ENCODE results near the gene LBHD1. TPM values are rescaled to one million over a fixed set of nuclear protein-coding genes. Genes with fewer than 3 reads are reported as not detected.
"Not testable (repeated sequence)": the region's sequence is repeated elsewhere in the genome, so short reads cannot be mapped to it uniquely, and the experiment has no call there.

The LBHD1 gene
- total and polyA plus RNA-seq, 3 donors from 2014 or later: 8.2 to 11.6 (median 11.1) TPM

- H3K36me3 ChIP-seq (ENCODE audit: low read depth, missing control alignments): no peaks in the 10 kb centered on the region
- 93 to 95% methylated on average over 11 of the region's 11 CpGs for WGBS, 2 donors
- no peak for DNase-seq
Measured at GRCh38 chr11:62702246-62702645, 30.2 kb upstream of the LBHD1 start.

GRCh38 chr11:62694455-62695167 is 22.5 kb upstream of the LBHD1 start:
- Histone ChIP-seq H3K27ac (no peak overlapping the region), H3K9me3 (no peaks in the 10 kb centered on the region), H3K36me3 (ENCODE audit: low read depth, missing control alignments) (no peaks in the 10 kb centered on the region), H3K27me3 (no peaks in the 10 kb centered on the region), H3K4me1 (peaks cover 9% of the 10 kb centered on the region), H3K4me3 (no peak overlapping the region)
- TF ChIP-seq POLR2A (IDR thresholded peaks at IDR 0.05): no peak
- TF ChIP-seq CTCF (IDR thresholded peaks at IDR 0.05): peak; percentile 47 to 82 (median 48)
- peak; percentile 90 for DNase-seq
- WGBS, 2 donors: 59% methylated on average over 14 of the region's 14 CpGs
- intact Hi-C loops (cut with DNase I; ENCODE audit: low total_unique reads): no loop called here

More at GRCh38 chr11:62702246-62702645, 30.2 kb upstream of the LBHD1 start:
- peaks cover 17% of the 10 kb centered on the region for H3K4me1 ChIP-seq
- no peaks in the 10 kb centered on the region for H3K9me3 ChIP-seq
- TF ChIP-seq POLR2A (IDR thresholded peaks at IDR 0.05): no peak
- TF ChIP-seq CTCF (IDR thresholded peaks at IDR 0.05): no peak
- H3K4me3 ChIP-seq: no peak overlapping the region
- no peak overlapping the region for H3K27ac ChIP-seq
- no peaks in the 10 kb centered on the region for H3K27me3 ChIP-seq
- intact Hi-C loops (cut with DNase I; ENCODE audit: low total_unique reads): no loop called here

- H3K9me3 ChIP-seq; H3K27me3 ChIP-seq; H3K4me3 ChIP-seq; H3K27ac ChIP-seq; DNase-seq; H3K36me3 ChIP-seq (ENCODE audit: low read depth, missing control alignments); intact Hi-C loops (cut with DNase I; ENCODE audit: low total_unique reads): not testable (repeated sequence)
- 72 to 78% methylated on average over 4 of the region's 4 CpGs for WGBS, 2 donors
- peaks cover 14% of the 10 kb centered on the region for H3K4me1 ChIP-seq
Measured at GRCh38 chr11:62693624-62694023, 21.6 kb upstream of the LBHD1 start.

GRCh38 chr11:62689421-62690183 is 17.5 kb upstream of the LBHD1 start, which contains the start of gene LRRN4CL:
Gene LRRN4CL (minus strand): TSS chr11:62689530. CDS start chr11:62688508, 1,022 bp downstream.
- Histone ChIP-seq H3K4me3 (peak within 1 kb of the TSS; percentile 17 to 34), H3K9me3 (no peaks in the 10 kb centered on the region), H3K36me3 (ENCODE audit: low read depth, missing control alignments) (no peaks in the 10 kb centered on the region), H3K4me1 (peaks cover 19% of the 10 kb centered on the region), H3K27ac (peak within 1 kb of the TSS; percentile 44 to 63), H3K27me3 (no peaks in the 10 kb centered on the region)
- WGBS, 2 donors: 35 to 45% methylated on average over 11 of the region's 11 CpGs
- intact Hi-C loops (cut with DNase I; ENCODE audit: low total_unique reads): no loop called here
- peak; percentile 75 for DNase-seq
- no peak for TF ChIP-seq POLR2A (IDR thresholded peaks at IDR 0.05)
- TF ChIP-seq CTCF (IDR thresholded peaks at IDR 0.05): no peak

GRCh38 chr11:62688491-62688890 is 16.4 kb upstream of the LBHD1 start:
- 25 to 28% methylated on average over 1 of the region's 1 CpG for WGBS, 2 donors
- no peaks in the 10 kb centered on the region for H3K27me3 ChIP-seq
- H3K9me3 ChIP-seq: no peaks in the 10 kb centered on the region
- H3K4me1 ChIP-seq: peaks cover 19% of the 10 kb centered on the region
- H3K4me3 ChIP-seq: peak overlapping the region; percentile 17 to 34
- TF ChIP-seq POLR2A (IDR thresholded peaks at IDR 0.05): no peak
- TF ChIP-seq CTCF (IDR thresholded peaks at IDR 0.05): no peak
- no peaks in the 10 kb centered on the region for H3K36me3 ChIP-seq (ENCODE audit: low read depth, missing control alignments)
- DNase-seq: no peak
- intact Hi-C loops (cut with DNase I; ENCODE audit: low total_unique reads): no loop called here
- H3K27ac ChIP-seq: peak overlapping the region; percentile 44 to 61
